Neuronal stem cell (in vitro differentiated cells): ENCODE data around the gene KRTAP10-2.
A peak's percentile ranks its signal among the peaks of the same experiment; 100 is the strongest.

Experiments
- DNase-seq: peaks from one replicate; pipeline ENCODE4 v3.0.0-alpha.2; 2013; ENCODE audit warnings: low spot score
- H2AFZ ChIP-seq: one replicate; pipeline ENCODE4 v1.6.1; 2013; ENCODE audit warnings: mild to moderate bottlenecking, low read length, inconsistent platforms
- H2AK5ac ChIP-seq: 2 replicates; pipeline ENCODE4 v1.6.1; 2013; ENCODE audit warnings: low read depth, mild to moderate bottlenecking, inconsistent platforms, low read length, moderate library complexity, mixed read lengths
- H2BK120ac ChIP-seq: 2 replicates; pipeline ENCODE4 v1.6.1; 2013; ENCODE audit warnings: low read depth, mild to moderate bottlenecking, inconsistent platforms, low read length, moderate library complexity, mixed read lengths
- H2BK12ac ChIP-seq: one replicate; pipeline ENCODE4 v1.6.1; 2013; ENCODE audit warnings: low read length, inconsistent platforms
- H2BK15ac ChIP-seq: 2 replicates; pipeline ENCODE4 v1.6.1; 2013; ENCODE audit warnings: mild to moderate bottlenecking, low read length, inconsistent platforms, mixed read lengths
- H2BK5ac ChIP-seq: one replicate; pipeline ENCODE4 v1.6.1; 2013; ENCODE audit warnings: inconsistent platforms, mild to moderate bottlenecking, low read length, moderate library complexity
- H3K14ac ChIP-seq: one replicate; pipeline ENCODE4 v1.6.1; 2013; ENCODE audit warnings: low read length, inconsistent platforms
- H3K18ac ChIP-seq: 2 replicates; pipeline ENCODE4 v1.6.1; 2013; ENCODE audit warnings: low read length, inconsistent platforms
- H3K23ac ChIP-seq: 2 replicates; pipeline ENCODE4 v1.6.1; 2013; ENCODE audit warnings: low read depth, mild to moderate bottlenecking, mixed read lengths, low read length, inconsistent platforms; ENCODE audit not compliant: poor library complexity
- H3K27ac ChIP-seq: replicated peaks from 3 replicates; pipeline ENCODE4 v1.5.1; 2013; ENCODE audit warnings: low read length, inconsistent platforms
- H3K27me3 ChIP-seq, 3 experiments: 2 replicates each; pipeline ENCODE4 v1.6.1; 2013; ENCODE audit warnings: low read length in 3 of 3, mild to moderate bottlenecking in 2 of 3, inconsistent platforms in 1 of 3, low read depth in 1 of 3, mixed read lengths in 1 of 3, moderate library complexity in 1 of 3; ENCODE audit not compliant: control insufficient read depth in 3 of 3, insufficient read depth in 3 of 3
- H3K36me3 ChIP-seq, 2 donors: replicated peaks in 1 of 2; 2 replicates each; pipeline ENCODE4 v1.6.1; 2013; ENCODE audit warnings: low read length in 2 of 2; ENCODE audit not compliant: control insufficient read depth in 2 of 2, insufficient read depth in 2 of 2
- H3K4ac ChIP-seq: 2 replicates; pipeline ENCODE4 v1.6.1; 2013; ENCODE audit warnings: inconsistent platforms, mild to moderate bottlenecking, low read length, moderate library complexity
- H3K4me1 ChIP-seq, 2 donors: 1 replicate in 1 of 2; 2 replicates in 1 of 2; pipeline ENCODE4 v1.6.1; 2013; ENCODE audit warnings: low read length in 2 of 2, low read depth in 1 of 2; ENCODE audit not compliant: control insufficient read depth in 2 of 2, insufficient read depth in 1 of 2
- H3K4me2 ChIP-seq: one replicate; pipeline ENCODE4 v1.6.1; 2013; ENCODE audit warnings: mild to moderate bottlenecking, low read length, inconsistent platforms; ENCODE audit not compliant: insufficient read depth, poor library complexity, severe bottlenecking
- H3K4me3 ChIP-seq, 2 donors: 2 replicates each; pipeline ENCODE4 v1.5.1; 2013; ENCODE audit warnings: low read length in 2 of 2, mild to moderate bottlenecking in 2 of 2, inconsistent platforms in 1 of 2, moderate library complexity in 1 of 2
- H3K79me1 ChIP-seq: one replicate; pipeline ENCODE4 v1.6.1; 2013; ENCODE audit warnings: low read depth, mild to moderate bottlenecking, inconsistent platforms, low read length, moderate library complexity
- H3K9ac ChIP-seq: one replicate; pipeline ENCODE4 v1.6.1; 2013; ENCODE audit warnings: mild to moderate bottlenecking, low read depth, low read length, inconsistent platforms; ENCODE audit not compliant: poor library complexity
- H3K9me3 ChIP-seq, 2 donors: replicated peaks in 1 of 2; 2 replicates each; pipeline versions ENCODE3 to v1.6.1; 2013; ENCODE audit warnings: low read length in 2 of 2, mild to moderate bottlenecking in 2 of 2, inconsistent platforms in 1 of 2, low read depth in 1 of 2, mixed read lengths in 1 of 2, moderate library complexity in 1 of 2; ENCODE audit not compliant: control insufficient read depth in 2 of 2, insufficient read depth in 1 of 2
- H4K8ac ChIP-seq: one replicate; pipeline ENCODE4 v1.6.1; 2013; ENCODE audit warnings: low read depth, mild to moderate bottlenecking, inconsistent platforms, low read length, moderate library complexity
- H4K91ac ChIP-seq: one replicate; pipeline ENCODE4 v1.6.1; 2013; ENCODE audit warnings: low read length, low read depth, mild to moderate bottlenecking, inconsistent platforms; ENCODE audit not compliant: poor library complexity
- WGBS, 2 donors: extraction: QIAGEN DNeasy Blood & Tissue Kit; methylation state at CpG; one replicate each; pipeline ENCODE4 v1.1.7; 2013; ENCODE audit warnings: missing lambda C conversion rate in 2 of 2, mixed read lengths in 1 of 2; ENCODE audit not compliant: insufficient read length in 2 of 2, insufficient replicate concordance in 1 of 2; ENCODE audit errors: extremely low coverage in 2 of 2; 5-methylcytosine and 5-hydroxymethylcytosine counted together

Gene KRTAP10-2

GRCh38 chr21:44571844-44572782, 20.8 kb upstream of the KRTAP10-2 start:
- H3K4me2 ChIP-seq = no peak overlapping the region

GRCh38 chr21:44571296-44571695, 20.0 kb upstream of the KRTAP10-2 start:
- Histone ChIP-seq H3K36me3 (no peaks in the 10 kb centered on the region), H3K14ac (no peak overlapping the region), H3K4ac (no peak overlapping the region), H2AK5ac (no peak overlapping the region), H2BK12ac (no peak overlapping the region), H3K27ac (no peak overlapping the region), H3K4me2 (no peak overlapping the region), H3K79me1 (no peaks in the 10 kb centered on the region), H3K27me3 (no peaks in the 10 kb centered on the region), H2BK5ac (no peak overlapping the region), H4K8ac (no peak overlapping the region), H3K9me3 (peaks cover 5 to 10% of the 10 kb centered on the region in 2 donors), H4K91ac (no peak overlapping the region), H2AFZ (no peak overlapping the region), H2BK15ac (no peak overlapping the region), H3K4me1 (peaks cover 0 to 5% of the 10 kb centered on the region in 2 donors), H3K4me3 (no peak overlapping the region), H3K23ac (no peak overlapping the region), H3K18ac (no peak overlapping the region), H2BK120ac (no peak overlapping the region), H3K9ac (no peak overlapping the region)
- DNase-seq = no peak
- WGBS, 2 donors = no CpG with 5 or more reads among the region's 4 CpGs

More at GRCh38 chr21:44571844-44572782, 20.8 kb upstream of the KRTAP10-2 start:
- peaks cover 8 to 13% of the 10 kb centered on the region in 2 donors for H3K9me3 ChIP-seq
- no peak overlapping the region for H3K9ac ChIP-seq
- WGBS, 2 donors = no CpG with 5 or more reads among the region's 40 CpGs
- H4K91ac ChIP-seq = no peak overlapping the region
- H3K4me3 ChIP-seq = no peak overlapping the region
- H3K14ac ChIP-seq = no peak overlapping the region
- no peak overlapping the region for H2BK12ac ChIP-seq
- peaks cover 0 to 5% of the 10 kb centered on the region in 2 donors for H3K4me1 ChIP-seq
- H3K27ac ChIP-seq = no peak overlapping the region
- H3K79me1 ChIP-seq = no peaks in the 10 kb centered on the region
- DNase-seq = no peak
- no peak overlapping the region for H3K4ac ChIP-seq
- peak overlapping the region; percentile 6 for H2AK5ac ChIP-seq
- no peak overlapping the region for H2AFZ ChIP-seq
- H3K23ac ChIP-seq = no peak overlapping the region
- no peak overlapping the region for H4K8ac ChIP-seq
- H2BK5ac ChIP-seq = no peak overlapping the region
- H3K27me3 ChIP-seq = no peaks in the 10 kb centered on the region
- H3K18ac ChIP-seq = peak overlapping the region; percentile 9
- H2BK120ac ChIP-seq = no peak overlapping the region
- H2BK15ac ChIP-seq = peak overlapping the region; percentile 50
- no peaks in the 10 kb centered on the region for H3K36me3 ChIP-seq

DNA sequence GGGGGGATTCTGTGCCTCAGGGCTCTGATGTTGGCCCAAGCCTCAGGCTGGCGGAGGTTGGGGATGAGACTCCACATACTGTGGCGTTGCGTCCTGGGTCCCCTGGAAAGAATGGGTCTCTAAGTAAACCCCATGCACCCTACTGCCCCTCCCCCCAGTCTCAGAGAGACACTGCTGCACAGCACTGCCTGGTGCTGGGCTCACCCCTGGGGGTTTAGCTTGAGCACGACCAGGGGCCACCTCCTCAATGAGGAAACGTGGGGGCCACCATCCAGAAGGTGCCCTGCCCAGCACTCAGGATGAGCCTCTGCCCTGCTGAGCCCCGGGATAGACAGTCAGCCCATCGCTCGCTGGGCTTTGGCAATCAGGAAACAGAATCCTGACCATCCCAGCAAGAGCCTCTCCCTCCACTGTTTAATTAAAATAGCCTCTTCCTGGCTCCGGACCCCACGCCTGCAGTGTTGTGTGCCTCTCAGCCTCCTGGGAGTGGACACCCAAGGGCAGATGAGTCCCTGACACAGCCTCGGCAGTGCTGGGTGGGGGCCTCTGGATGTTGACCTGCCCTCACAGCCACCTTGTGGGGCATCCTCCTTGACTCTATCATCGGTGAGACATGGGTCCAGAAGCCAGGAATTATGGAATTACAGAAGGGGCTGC, 18.7 kb upstream of the KRTAP10-2 start:
- no peak overlapping the region for H3K23ac ChIP-seq
- peaks cover 0 to 5% of the 10 kb centered on the region in 2 donors for H3K4me1 ChIP-seq
- no peak overlapping the region for H2BK12ac ChIP-seq
- no peak overlapping the region for H3K9ac ChIP-seq
- peak overlapping the region; percentile 35 for H3K18ac ChIP-seq
- H2AFZ ChIP-seq = no peak overlapping the region
- no peak overlapping the region for H3K27ac ChIP-seq
- H3K14ac ChIP-seq = no peak overlapping the region
- H3K4ac ChIP-seq = no peak overlapping the region
- H3K4me2 ChIP-seq = no peak overlapping the region
- H2BK5ac ChIP-seq = no peak overlapping the region
- DNase-seq = no peak
- peak overlapping the region in 1 of 2 donors; percentile 24 for H3K4me3 ChIP-seq
- H2BK120ac ChIP-seq = no peak overlapping the region
- no peaks in the 10 kb centered on the region for H3K79me1 ChIP-seq
- H2BK15ac ChIP-seq = no peak overlapping the region
- H4K8ac ChIP-seq = no peak overlapping the region
- peaks cover 4 to 10% of the 10 kb centered on the region in 2 donors for H3K9me3 ChIP-seq
- H3K27me3 ChIP-seq = no peaks in the 10 kb centered on the region
- WGBS, 2 donors = no CpG with 5 or more reads among the region's 12 CpGs
- H4K91ac ChIP-seq = no peak overlapping the region
- H3K36me3 ChIP-seq = no peaks in the 10 kb centered on the region
- peak overlapping the region; percentile 60 for H2AK5ac ChIP-seq
